ENCODE results near the gene SYDE2.

DNA sequence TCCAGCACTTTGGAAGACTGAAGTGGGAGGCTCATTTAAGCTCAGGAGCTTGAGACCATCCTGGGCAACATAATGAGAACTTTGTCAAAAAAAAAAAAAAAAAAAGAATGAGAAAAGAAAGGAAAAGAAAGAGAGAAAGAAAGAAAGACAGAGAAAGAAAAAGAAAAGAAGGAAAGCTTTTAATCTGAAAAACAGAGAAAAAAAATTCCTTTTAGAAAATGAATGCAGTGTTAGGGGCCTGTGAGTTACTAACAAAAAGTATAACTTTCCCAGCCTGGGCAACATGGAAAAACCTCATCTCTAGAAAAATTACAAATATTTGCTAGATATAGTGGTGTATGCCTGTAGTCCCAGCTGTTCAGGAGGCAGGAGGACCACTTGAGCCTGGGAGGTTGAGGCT, 15.9 kb upstream of the SYDE2 start:
- no peak for TF ChIP-seq CTCF (IDR thresholded peaks at IDR 0.05; ENCODE audit: poor library complexity)
- TF ChIP-seq EZH2 (IDR thresholded peaks at IDR 0.05; ENCODE audit: borderline replicate concordance): no peak
- TF ChIP-seq EZH2phosphoT487 (IDR thresholded peaks at IDR 0.05; ENCODE audit: low read depth, severe bottlenecking, unreplicated experiment): no peak

Data from hepatocyte (in vitro differentiated cells).